ENCODE results near the gene SWAP70. TPM values are rescaled to one million over a fixed set of nuclear protein-coding genes. Genes with fewer than 3 reads are reported as not detected.

The SWAP70 gene
- total and polyA plus RNA-seq, 9 of the 15 experiments (the other 6 are each of a cell fraction or from before 2014, with no cell fraction given) = 1.7 to 4.9 (median 3.9) TPM

DNA sequence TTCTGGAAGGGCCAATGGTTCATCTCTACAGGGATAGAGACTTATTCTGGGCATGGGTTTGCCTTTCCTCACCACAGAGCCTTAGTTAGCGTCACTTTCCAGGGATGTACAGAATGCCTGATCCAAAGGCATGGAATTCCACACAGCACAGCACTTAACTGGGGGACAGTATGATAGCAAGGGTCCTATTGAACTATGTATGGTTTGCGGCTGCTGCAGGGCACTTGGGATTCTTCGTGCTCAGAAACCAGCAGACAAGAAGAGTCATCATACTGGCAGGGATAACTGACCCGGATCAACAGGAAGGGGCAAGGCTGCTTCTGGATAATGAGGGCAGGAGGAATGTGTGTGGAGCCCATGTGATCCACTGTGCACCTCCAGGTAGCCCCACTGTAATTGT is 105.7 kb downstream of the SWAP70 start:
- Histone ChIP-seq H3K4me3 (no peak overlapping the region), H3K9me3 (replicated peaks; ENCODE audit: control insufficient read depth, insufficient read depth, low read depth, low read length) (no peaks in the 10 kb centered on the region), H3K9ac (ENCODE audit: insufficient read depth in 1 of 2, low read depth in 2 of 2, low read length in 2 of 2) (no peak overlapping the region), H3K27ac (ENCODE audit: extremely low read depth, low read depth, low read length) (no peak overlapping the region), H3K36me3 (ENCODE audit: control insufficient read depth, insufficient read depth, low read length) (no peaks in the 10 kb centered on the region), H4K20me1 (replicated peaks; ENCODE audit: control insufficient read depth, insufficient read depth, low read length) (no peaks in the 10 kb centered on the region), H3K4me2 (ENCODE audit: insufficient read depth, low read length) (no peak overlapping the region), H3K79me2 (ENCODE audit: control insufficient read depth, insufficient read depth, low read length) (no peaks in the 10 kb centered on the region), H3K9me1 (ENCODE audit: control insufficient read depth, insufficient read depth, low read length) (no peaks in the 10 kb centered on the region), H3K27me3 (ENCODE audit: control insufficient read depth in 2 of 2, insufficient read depth in 2 of 2, low read length in 2 of 2) (peaks cover 0 to 6% of the 10 kb centered on the region in 2 experiments; a peak in 2 of 5 replicates), H3K4me1 (replicated peaks in 1 of 2; ENCODE audit: control insufficient read depth in 2 of 2, insufficient read depth in 2 of 2, low read length in 2 of 2) (no peaks in the 10 kb centered on the region), H2AFZ (ENCODE audit: low read depth, low read length) (no peak overlapping the region)
- WGBS (ENCODE audit: insufficient coverage, low coverage, missing lambda C conversion rate) = 10% methylated on average over 4 of the region's 4 CpGs
- ChIA-PET POLR2A (interaction anchor here (0.9 to 1.0 kb wide), 2 partner anchors 8 to 22 kb away, joined by 3 to 4 read pairs; no protein-coding TSS in a partner anchor), CTCF (ENCODE audit: low intra/inter-chr PET ratio) (no interaction called here)
- ATAC-seq (no peak), FAIRE-seq (no peak), DNase-seq (ENCODE audit: extremely low read depth in 1 of 4, low spot score in 3 of 4) (no peak)
- BruUV-seq (replicated peaks) = no TSS peak
- in situ Hi-C loops (cut with MboI) (loop anchor here (10.0 kb wide), 1 partner anchor 545 kb away; no protein-coding TSS in a partner anchor), intact Hi-C loops (cut with micrococcal nuclease) (no loop called here)
- no peak for TF ChIP-seq FOXK1 (CRISPR knock-in tag; IDR thresholded peaks at IDR 0.05; ENCODE audit: borderline replicate concordance)
- no peak for TF ChIP-seq HDAC1 (IDR thresholded peaks at IDR 0.05)
- no peak for TF ChIP-seq SLC30A9 (CRISPR knock-in tag; IDR thresholded peaks at IDR 0.05)
- TF ChIP-seq STAT6 (CRISPR knock-in tag; IDR thresholded peaks at IDR 0.05) = no peak
- TF ChIP-seq ZBED1 (IDR thresholded peaks at IDR 0.05) = no peak
- TF ChIP-seq MEIS2 (IDR thresholded peaks at IDR 0.05; ENCODE audit: partially characterized antibody) = no peak
- no peak for TF ChIP-seq STAT5B (CRISPR knock-in tag; IDR thresholded peaks at IDR 0.05)
- no peak for TF ChIP-seq ZEB2 (IDR thresholded peaks at IDR 0.05)
- no peak for TF ChIP-seq ZNF551 (CRISPR knock-in tag; IDR thresholded peaks at IDR 0.05)
- TF ChIP-seq HSF4 (CRISPR knock-in tag; IDR thresholded peaks at IDR 0.05; ENCODE audit: borderline replicate concordance) = no peak

All from K562 (cell line).